ENCODE data around the gene CYP4F11.
"Not testable (repeated sequence)": the region's sequence is repeated elsewhere in the genome, so short reads cannot be mapped to it uniquely, and the experiment has no call there.

The CYP4F11 gene

DNA sequence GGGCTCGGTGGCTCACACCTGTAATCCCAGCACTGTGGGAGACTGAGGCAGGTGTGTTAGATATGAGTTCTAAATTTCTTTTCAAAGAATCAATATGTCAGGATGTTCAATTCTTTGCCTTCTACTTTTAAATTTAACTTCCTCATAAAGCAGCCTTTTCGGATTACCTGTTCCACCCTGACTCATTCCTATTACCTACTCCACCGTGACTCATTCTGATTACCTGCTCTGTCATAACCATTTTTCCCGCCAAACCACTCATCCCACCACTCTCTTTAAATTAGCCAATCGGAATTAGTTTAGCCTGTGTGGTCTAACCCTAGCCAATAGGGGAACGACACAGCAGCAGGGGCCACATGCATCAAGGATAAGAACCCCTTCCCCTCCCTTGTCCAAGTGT is 60.6 kb downstream of the CYP4F11 start:
- not testable (repeated sequence) for DNase-seq

DNA sequence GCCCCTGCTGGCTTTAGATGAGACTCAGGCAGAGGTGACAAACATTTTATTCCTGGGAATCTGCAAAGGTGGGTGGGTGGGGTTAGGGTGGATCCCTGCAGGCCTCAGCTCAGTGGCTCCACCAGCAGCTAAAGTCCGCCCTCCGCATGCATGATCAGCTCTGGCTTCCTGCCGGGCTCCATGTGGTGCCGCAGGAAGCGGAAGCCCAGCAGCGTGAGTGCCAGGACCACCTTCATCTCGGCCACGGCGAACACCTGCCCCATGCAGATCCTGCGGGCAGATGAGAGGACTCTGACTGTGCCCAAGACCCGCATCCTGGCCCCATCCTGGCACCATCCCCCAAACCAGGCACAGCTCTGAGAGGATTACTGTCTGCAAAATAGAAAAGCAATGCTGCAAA is 62.8 kb downstream of the CYP4F11 start:
- no peak for DNase-seq

DNA sequence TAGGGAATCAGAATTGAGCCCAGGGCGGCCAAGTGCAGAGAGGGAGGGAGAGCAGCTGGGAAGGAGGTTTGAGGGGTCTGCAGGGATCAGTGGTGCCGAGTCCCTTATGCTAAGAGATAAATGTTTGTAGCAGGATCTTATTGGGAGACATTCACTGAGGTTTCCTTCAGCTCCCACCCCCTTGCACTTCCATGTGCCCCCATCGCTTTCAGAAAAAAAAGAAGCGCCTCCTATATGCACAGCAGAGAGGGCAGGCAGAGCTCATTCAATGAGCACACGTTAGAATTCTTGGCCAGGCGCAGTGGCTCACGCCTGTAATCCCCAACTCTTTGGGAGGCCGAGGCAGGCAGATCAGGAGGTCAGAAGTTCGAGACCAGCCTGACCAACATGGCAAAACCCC is 64.5 kb downstream of the CYP4F11 start:
- no peak for DNase-seq

DNA sequence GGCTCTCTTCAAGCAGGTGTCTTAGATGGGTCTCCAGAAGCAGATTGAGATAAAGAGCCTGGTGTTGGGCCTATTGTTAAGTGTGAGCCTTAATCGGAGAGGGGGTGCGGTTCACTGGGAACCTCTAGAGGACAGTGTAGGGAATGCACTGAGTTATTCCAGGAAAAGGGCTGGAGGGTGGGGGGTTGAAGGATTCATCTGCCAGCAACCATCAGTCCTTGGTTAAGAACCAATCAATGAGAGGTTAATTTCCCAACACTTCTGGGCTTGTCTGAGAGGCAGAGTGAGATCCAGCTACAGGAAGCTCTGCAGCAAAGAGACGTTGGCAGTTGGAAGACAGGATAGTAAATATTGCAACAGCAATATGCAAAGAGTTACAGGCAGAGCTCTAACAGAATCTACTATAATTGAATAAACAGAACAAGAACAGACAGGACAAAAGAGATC is 65.2 kb downstream of the CYP4F11 start:
- peak; percentile 75 for DNase-seq

DNA sequence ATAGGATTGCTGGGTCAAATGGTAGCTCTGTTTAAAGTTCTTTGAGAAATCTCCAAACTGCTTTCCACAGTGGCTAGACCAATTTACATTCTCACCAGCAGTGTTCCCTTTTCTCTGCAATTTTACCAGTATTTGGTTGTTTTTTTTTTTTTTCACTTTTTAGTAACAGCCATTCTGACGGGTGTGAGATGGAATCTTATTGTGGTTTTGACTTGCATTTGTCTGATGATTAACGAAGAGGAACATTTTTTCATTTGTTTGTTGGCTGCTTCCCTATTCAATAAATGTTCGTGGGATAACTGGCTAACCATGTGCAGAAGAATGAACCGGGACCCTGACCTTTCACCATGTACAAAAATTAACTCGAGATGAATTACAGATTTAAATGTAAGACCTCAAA is 67.7 kb downstream of the CYP4F11 start:
- DNase-seq: no peak

DNA sequence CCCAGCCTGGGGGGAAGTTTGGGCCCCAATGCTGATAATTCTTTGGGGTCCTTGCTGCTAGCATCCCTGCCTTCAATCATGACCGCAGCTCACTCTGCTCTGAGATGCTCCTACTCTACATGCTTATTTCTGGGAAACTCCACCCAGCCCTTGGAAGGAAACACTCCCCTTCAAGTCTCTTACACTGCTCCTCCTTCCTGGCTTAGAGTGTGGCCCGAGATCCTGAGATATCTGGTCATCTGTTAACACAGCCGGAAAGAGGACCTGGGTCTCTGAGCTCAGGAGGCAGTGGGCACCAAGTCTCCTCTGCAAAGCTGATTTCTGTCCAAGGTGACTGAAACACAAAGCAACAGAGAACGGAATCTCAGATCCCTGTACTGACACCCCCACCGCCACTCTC is 69.5 kb downstream of the CYP4F11 start:
- DNase-seq: no peak

DNA sequence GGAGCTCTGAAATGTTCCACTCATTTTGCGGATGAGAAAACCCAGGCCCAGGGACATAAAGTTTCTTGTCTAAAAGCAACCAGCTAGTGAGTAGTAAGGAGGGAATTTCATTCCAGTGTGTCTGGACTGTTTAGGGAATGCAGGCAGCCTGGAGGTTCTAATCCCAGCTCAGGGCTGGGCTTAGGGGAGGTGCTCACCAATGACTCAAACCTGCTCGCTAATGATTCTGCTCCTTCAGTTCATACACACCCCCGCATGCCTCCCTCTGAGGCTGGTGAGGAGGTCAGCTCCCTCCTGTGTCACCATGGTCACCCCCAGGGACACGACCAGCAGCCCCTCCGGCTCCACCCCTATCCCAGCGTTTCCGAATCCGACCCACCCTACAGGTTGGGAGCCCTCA is 71.1 kb downstream of the CYP4F11 start:
- DNase-seq: no peak

DNA sequence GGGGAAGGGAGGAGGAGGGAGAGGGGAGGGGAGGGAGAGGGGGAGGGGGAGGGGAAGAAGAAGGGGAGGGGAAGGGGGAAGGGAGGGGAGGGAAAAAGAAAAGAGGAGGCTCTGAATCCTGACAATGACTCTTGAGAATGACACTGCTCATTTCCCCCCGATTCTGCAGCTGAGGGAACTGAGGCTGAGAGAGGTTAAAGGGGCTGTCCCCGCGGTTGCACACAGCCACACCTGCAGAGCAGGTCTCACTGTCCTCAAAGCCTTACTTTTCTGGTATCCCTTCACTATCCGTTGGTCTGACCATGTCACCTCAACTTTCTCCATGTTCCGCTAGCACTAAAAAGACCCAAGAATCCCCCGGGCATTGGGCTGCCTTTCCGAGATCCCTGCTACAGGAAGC is 71.9 kb downstream of the CYP4F11 start:
- no peak for DNase-seq
